Astrocyte of the spinal cord (primary cell): ENCODE measurements around the gene P2RX7.

Experiments
- DNase-seq: peaks from one replicate; pipeline ENCODE4 v3.0.0; 2011; ENCODE audit warnings: low read depth, low spot score
- H3K4me3 ChIP-seq: 2 replicates; pipeline ENCODE4 v1.5.1; 2011; ENCODE audit warnings: low read depth, mild to moderate bottlenecking, low read length, moderate library complexity
- CTCF ChIP-seq: IDR thresholded peaks from 2 replicates; pipeline ENCODE4 v1.5.1; 2012; ENCODE audit warnings: low read depth, mild to moderate bottlenecking, low read length, inconsistent platforms
- in situ Hi-C: cut with HindIII; loops from 2 replicates; pipeline ENCODE4 v1.10.0; 2017; ENCODE audit warnings: low sequenced_read_pairs

Gene P2RX7

GRCh38 chr12:121115530-121115929, 17.1 kb upstream of the P2RX7 start:
- no peak for TF ChIP-seq CTCF
- in situ Hi-C loops, result no loop called here
- no peak overlapping the region for H3K4me3 ChIP-seq
- DNase-seq, result no peak

GRCh38 chr12:121116318-121117225, 16.1 kb upstream of the P2RX7 start:
- H3K4me3 ChIP-seq, result no peak overlapping the region
- in situ Hi-C loops, result no loop called here
- no peak for DNase-seq
- no peak for TF ChIP-seq CTCF

- in situ Hi-C loops, result no loop called here
- no peak overlapping the region for H3K4me3 ChIP-seq
- DNase-seq, result no peak
- no peak for TF ChIP-seq CTCF
Observed at GRCh38 chr12:121117226-121117777, 15.4 kb upstream of the P2RX7 start.

GRCh38 chr12:121120323-121120722, 12.4 kb upstream of the P2RX7 start:
- in situ Hi-C loops, result no loop called here
- no peak for TF ChIP-seq CTCF
- no peak for DNase-seq
- no peak overlapping the region for H3K4me3 ChIP-seq

GRCh38 chr12:121120989-121121755, 11.5 kb upstream of the P2RX7 start:
- H3K4me3 ChIP-seq, result no peak overlapping the region
- TF ChIP-seq CTCF, result no peak
- no peak for DNase-seq
- in situ Hi-C loops, result no loop called here

- DNase-seq, result no peak
- no peak overlapping the region for H3K4me3 ChIP-seq
- in situ Hi-C loops, result no loop called here
- no peak for TF ChIP-seq CTCF
Observed at GRCh38 chr12:121121805-121122204, 10.9 kb upstream of the P2RX7 start.
